HG02610 (cell line): ENCODE data around the gene MMGT1.
"Not testable (repeated sequence)": the region's sequence is repeated elsewhere in the genome, so short reads cannot be mapped to it uniquely, and the experiment has no call there.

ENCODE experiments used
- ATAC-seq: cut with Tn5 transposase; IDR thresholded peaks from one replicate; pipeline ENCODE4 v1.9.1; 2021; ENCODE audit warnings: mild to moderate bottlenecking, moderate library complexity; ENCODE audit not compliant: unreplicated experiment

MMGT1 gene

GRCh38 chrX:135927897-135928296, 45.9 kb downstream of the MMGT1 start:
- no peak for ATAC-seq

GRCh38 chrX:135923353-135923752, 50.4 kb downstream of the MMGT1 start:
- no peak for ATAC-seq

- ATAC-seq, result not testable (repeated sequence)
These were observed 53.3 kb downstream of the MMGT1 start for GRCh38 chrX:135920516-135920915.

GRCh38 chrX:135914404-135914803, 59.4 kb downstream of the MMGT1 start:
- ATAC-seq, result no peak
